Measurements from ENCODE around the gene FAAP100.

FAAP100 gene

GRCh38 chr17:81544281-81544974, 7.7 kb downstream of the FAAP100 start:
- TF ChIP-seq, protein P1, sequence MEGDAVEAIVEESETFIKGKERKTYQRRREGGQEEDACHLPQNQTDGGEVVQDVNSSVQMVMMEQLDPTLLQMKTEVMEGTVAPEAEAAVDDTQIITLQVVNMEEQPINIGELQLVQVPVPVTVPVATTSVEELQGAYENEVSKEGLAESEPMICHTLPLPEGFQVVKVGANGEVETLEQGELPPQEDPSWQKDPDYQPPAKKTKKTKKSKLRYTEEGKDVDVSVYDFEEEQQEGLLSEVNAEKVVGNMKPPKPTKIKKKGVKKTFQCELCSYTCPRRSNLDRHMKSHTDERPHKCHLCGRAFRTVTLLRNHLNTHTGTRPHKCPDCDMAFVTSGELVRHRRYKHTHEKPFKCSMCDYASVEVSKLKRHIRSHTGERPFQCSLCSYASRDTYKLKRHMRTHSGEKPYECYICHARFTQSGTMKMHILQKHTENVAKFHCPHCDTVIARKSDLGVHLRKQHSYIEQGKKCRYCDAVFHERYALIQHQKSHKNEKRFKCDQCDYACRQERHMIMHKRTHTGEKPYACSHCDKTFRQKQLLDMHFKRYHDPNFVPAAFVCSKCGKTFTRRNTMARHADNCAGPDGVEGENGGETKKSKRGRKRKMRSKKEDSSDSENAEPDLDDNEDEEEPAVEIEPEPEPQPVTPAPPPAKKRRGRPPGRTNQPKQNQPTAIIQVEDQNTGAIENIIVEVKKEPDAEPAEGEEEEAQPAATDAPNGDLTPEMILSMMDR (conservative IDR thresholded peaks at IDR 0.05; ENCODE audit: control insufficient read depth, insufficient read depth, low read depth, low read length), result no peak
- DNase-seq (ENCODE audit: low read depth), result no peak

DNA sequence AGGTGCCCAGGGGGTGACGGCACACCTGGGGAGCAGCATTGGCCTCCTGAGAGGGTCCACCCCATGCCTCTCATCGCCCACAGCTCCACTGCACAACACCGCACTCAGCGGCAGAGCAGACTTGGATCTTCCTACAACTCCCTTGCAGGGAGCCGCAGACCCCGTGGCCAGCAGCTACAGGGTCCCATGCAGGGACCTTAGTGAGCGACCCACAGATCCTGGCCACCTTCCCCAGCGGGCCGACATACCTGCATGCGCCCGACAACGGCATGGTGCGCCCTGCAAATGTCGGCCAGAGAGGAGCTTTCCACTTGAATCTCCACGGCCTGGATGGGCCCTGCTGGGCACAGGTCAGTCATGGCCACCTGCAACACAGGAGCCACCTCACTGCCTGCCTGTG, 8.4 kb downstream of the FAAP100 start:
- H3K4me3 ChIP-seq (ENCODE audit: control insufficient read depth, low read depth, low read length), result no peak overlapping the region
- no peak for DNase-seq (ENCODE audit: low read depth)
- TF ChIP-seq, protein P1 (conservative IDR thresholded peaks at IDR 0.05; ENCODE audit: control insufficient read depth, insufficient read depth, low read depth, low read length), result no peak

More at GRCh38 chr17:81544281-81544974, 7.7 kb downstream of the FAAP100 start:
- H3K4me3 ChIP-seq (ENCODE audit: control insufficient read depth, low read depth, low read length), result no peak overlapping the region

DNA sequence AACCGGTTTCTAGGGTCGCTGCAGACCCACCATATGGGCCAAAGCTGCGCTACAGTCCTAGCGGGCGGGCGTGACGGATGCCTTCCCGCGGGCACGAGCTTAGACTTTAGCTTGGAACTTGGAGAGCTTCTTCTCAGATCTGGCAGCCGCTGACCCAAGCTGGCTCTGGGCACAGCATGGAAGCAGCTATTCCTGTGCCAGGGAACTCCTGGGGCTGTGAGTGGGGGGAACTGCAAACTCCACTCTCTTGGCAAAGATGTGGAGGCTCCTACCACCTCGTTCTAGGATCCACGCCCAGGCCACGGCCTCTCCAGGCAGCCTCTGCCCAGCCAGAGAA, 8.8 kb downstream of the FAAP100 start:
- no peak for DNase-seq (ENCODE audit: low read depth)
- H3K4me3 ChIP-seq (ENCODE audit: control insufficient read depth, low read depth, low read length), result no peak overlapping the region
- TF ChIP-seq, protein P1 (conservative IDR thresholded peaks at IDR 0.05; ENCODE audit: control insufficient read depth, insufficient read depth, low read depth, low read length), result no peak

DNA sequence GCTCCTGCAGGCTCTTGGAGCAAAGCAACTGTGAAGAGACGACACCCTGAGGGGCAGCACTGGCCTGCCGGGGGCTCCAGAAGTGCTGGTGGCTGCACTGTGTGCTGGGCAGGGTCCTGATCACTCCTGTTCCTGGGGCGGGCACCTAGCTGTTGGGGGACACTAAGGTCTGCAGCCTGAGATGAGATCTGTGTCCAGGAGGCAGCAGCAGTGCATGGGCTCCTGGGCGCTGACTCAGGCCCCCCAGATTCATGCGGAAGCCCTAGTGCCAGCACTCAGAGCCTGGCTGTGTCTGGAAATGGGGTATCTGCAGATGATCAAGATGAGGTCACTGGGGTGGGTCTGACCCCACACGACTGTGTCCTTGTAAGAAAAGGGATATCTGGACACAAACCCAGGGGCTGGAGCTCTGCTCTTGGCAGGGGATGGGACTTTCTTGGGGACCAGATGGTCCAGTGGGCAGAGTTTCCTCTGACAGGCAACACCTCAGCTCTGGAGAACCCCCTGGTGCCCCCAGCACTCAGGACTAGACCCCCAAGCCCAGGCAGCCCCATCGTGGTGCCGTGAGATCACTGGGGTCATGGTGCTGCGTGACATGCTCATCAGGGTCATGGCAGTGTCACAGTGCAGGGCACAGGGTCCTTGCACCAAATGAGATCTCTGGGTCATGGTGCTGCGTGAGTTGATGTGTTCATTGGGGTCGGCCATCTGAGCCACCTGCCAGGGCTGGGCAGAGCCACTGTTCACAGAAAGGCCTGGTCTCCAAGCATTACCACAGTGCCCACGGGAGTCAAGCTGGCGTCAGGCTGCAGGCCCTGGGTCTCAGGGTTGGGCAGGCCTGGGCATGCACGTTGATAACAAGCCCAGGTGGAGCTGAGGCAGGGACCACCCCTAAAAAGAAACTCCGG, 9.5 kb downstream of the FAAP100 start:
- no peak for DNase-seq (ENCODE audit: low read depth)
- TF ChIP-seq, protein P1 (conservative IDR thresholded peaks at IDR 0.05; ENCODE audit: control insufficient read depth, insufficient read depth, low read depth, low read length), result no peak
- no peak overlapping the region for H3K4me3 ChIP-seq (ENCODE audit: control insufficient read depth, low read depth, low read length)

DNA sequence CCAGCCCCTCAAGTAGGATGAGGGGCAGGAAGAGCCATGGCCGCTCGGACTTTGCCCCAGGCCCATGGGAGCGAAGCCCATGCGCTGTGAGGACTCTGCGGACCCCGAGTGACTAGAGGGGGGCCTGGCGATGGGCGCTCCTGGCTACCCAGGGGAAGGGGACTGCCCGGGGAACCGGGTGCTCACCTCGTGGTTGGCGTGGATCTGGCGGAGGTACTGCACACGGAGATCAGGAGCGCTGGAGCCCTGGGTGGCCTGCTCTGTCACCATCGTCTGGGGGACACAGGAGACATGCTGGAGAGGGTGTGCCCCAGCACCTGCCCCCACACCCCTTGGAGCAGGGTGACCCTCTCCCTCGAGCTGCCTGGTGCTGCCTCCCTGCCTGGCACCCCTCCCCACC, 11.0 kb downstream of the FAAP100 start:
- DNase-seq (ENCODE audit: low read depth), result no peak
- TF ChIP-seq, protein P1 (conservative IDR thresholded peaks at IDR 0.05; ENCODE audit: control insufficient read depth, insufficient read depth, low read depth, low read length), result no peak
- H3K4me3 ChIP-seq (ENCODE audit: control insufficient read depth, low read depth, low read length), result no peak overlapping the region

GRCh38 chr17:81540676-81541027, 11.5 kb downstream of the FAAP100 start:
- TF ChIP-seq, protein P1 (conservative IDR thresholded peaks at IDR 0.05; ENCODE audit: control insufficient read depth, insufficient read depth, low read depth, low read length), result no peak
- no peak for DNase-seq (ENCODE audit: low read depth)
- no peak overlapping the region for H3K4me3 ChIP-seq (ENCODE audit: control insufficient read depth, low read depth, low read length)
